ENCODE measurements around the gene PRR5. TPM values are rescaled to one million over a fixed set of nuclear protein-coding genes. Genes with fewer than 3 reads are reported as not detected.

PRR5 gene
- total RNA-seq, 1 donor from 2014 or later = 38.9 TPM

DNA sequence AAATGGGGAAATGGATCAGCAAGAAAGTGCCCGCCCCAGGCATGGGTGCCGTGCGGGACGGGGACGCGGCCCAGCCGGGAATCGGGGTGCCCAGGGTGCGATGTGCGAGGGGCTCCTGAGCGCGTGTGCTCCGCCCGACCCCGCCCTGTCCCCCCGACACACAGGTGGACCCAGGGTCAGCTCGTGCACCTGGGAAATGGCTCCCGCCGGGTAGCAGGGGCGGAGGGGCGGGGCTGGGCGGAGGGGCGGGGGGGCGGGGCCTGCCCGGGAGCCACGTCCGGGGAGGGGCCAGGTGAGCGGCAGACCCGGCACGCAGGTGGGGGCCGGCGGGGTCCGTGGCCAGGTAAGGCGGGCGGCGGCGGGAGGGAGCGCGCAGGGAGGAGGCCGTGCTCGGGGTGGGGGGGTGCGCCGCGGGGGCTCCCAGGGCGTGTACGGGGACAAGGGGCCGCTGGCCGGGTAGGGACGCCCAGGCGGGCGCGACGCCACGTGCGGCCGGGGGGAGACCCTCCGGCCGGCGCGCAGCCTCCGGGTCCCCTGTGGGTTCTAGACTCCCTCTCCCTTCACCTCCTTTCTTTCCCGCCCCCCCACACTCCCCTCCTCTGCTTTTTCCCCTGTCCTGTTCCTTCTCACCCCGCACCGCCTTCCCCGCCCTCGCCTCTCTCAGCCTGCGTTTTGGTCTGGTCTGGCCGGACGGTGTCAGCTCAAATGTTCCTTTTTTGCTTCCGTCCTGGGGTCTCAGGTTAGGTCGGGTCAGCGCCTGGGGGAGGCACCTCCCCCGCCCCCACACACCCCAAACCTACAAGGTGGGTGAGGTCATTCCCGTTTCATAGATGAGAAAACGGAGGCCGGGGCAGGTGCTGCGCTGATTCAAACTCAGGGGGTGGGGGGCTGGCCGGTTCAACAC lies 50.5 kb downstream of the PRR5 start, which contains the start of gene ARHGAP8:
Gene ARHGAP8 (plus strand): TSS at position 291 of the 904 bp plus-strand sequence. CDS start 33,953 bp downstream, outside the sequence.
- no peak for DNase-seq (ENCODE audit: low spot score)

DNA sequence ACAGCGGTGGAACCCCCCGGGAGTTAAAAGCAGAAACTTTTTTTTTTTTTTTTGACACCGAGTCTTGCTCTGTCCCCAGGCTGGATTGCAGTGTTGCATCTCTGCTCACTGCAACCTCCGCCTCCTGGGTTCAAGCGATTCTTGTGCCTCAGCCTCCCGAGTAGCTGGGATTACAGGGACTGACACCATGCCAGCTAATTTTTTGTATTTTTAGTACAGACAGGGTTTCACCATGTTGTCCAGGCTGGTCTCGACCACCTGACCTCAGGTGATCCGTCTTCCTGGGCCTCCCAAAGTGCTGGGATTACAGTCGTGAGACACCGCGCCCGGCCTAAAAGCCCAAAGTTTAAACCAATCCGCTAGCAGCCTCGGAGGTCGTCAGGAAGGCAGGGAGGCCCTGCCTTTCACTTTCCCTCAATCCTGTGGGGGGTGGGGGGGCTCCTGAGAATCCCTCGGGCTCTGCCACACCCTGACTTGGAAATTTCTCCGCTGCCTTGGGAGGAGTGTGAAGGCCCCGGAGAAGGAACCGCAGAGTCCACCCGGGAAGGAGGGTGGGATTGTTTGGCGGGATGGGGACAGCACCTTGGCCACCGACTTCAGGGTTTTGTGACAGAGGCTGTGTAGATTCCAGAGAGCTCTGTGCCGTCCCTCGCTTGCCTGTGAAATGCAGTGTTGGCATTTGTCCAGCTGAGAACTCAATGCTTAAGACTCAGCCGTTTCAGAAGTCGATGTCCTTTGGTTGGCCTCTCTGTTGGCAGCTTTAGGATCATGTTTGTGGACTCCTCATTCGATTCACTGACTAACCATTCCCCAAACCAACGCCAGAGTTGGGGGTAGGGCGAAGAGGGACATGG lies 51.4 kb downstream of the PRR5 start:
- no peak for DNase-seq (ENCODE audit: low spot score)

DNA sequence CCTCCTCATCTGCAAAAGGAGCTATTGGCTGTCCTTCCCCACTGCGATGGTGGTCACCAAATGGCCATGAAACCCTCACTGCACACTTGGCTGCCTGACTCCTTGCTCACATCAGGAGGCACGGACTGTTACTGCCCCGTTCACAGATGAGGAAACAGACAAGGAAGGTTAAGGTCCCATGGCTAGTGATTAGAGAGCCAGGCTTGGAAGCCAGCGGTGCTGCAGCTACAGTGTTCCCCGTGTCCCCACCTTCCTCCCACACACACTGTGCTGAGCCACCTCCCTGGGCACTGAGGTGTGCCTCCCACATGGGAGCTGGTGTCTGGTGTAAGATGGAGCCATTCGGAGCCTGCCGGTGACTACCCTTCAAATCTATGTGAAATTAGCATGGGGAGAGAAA lies 53.0 kb downstream of the PRR5 start:
- no peak for DNase-seq (ENCODE audit: low spot score)

DNA sequence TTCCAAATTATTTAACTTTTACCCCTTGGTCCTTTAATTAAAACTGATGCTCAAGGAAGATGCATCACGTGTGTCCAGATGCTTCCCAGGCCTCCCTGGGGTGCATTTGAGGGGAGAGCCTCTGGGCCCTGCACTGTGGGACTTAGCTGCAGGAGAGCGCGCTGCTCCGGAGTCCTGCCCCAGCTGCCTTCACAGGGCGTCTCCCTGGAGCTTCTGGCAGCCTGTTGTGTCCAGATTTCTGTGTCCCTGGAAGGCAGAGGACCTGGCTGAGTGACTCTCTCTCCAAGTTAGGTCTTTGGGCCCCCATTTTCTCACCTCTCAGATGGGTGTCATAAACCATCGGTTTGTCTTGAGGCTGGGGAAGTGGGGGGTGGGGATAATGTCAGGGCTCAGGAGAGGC lies 53.4 kb downstream of the PRR5 start:
- no peak for DNase-seq (ENCODE audit: low spot score)

DNA sequence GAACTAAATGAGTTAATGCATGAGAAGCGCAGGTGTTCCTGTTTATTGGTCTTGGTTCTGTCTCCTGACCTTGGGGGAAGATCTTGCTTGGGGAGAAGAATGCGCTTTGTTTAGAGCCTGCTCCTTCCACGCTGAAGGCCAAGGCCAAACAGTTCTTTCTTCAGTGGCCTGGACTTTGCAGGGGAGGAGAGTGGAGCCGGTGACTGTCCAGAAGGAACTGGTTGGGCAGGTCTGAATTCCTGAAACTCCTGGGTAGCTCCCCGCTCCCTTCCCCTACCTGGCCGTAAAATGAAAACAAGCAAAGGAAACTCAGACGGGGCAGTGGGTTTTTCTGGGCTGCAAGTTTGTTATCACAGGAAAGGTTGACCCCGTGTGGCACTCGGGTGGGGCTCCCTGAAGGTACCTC lies 54.0 kb downstream of the PRR5 start:
- DNase-seq (ENCODE audit: low spot score) = no peak

DNA sequence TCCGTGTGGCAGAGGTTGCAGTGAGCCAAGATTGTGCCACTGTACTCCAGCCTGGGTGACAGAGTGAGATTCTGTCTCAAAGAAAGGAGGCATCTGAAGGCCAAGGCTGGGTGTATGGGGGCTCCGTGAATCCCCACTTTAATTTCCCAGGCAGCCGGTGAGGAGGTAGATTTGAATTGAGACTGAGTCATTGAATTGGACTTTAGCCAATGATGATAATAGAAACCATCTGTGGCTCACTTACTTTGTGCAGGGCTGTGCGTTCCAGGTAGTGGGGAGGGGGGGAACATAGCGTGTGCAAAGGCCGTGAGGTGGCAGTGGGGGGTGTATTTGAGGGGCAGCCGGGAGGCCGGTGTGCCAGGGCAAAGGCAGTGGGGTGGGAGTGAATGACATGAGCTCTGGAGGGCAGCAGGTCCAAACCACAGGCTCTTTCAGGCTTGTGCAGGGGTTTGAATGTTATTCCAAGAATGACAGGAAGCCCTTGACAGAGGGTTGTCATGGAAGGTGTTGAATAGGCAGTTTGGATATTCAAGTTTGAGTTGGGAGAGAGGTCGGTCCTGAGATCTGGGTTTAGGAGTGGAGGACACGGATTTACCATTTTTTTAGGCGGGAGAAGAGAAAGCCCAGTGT lies 56.5 kb downstream of the PRR5 start:
- no peak for DNase-seq (ENCODE audit: low spot score)

DNA sequence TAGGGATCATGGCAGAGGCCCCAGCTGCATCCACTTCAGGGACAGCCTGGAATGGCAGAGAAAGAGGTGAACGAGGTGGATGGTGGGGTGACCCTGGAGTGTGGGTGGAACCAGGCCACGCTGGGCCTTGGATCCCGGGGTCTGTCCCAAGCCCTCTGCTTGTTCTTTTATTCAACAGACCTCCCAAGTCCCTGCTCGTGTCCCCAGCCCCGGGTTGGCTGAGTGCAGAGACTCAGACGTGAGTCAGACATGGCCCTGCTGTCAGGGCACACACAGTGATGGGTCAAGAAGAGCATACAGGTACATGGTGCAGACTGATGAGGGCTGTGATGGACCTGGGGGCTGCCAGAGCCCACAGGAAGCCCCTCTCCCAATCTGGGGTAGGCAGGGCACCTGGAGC lies 57.0 kb downstream of the PRR5 start:
- no peak for DNase-seq (ENCODE audit: low spot score)

DNA sequence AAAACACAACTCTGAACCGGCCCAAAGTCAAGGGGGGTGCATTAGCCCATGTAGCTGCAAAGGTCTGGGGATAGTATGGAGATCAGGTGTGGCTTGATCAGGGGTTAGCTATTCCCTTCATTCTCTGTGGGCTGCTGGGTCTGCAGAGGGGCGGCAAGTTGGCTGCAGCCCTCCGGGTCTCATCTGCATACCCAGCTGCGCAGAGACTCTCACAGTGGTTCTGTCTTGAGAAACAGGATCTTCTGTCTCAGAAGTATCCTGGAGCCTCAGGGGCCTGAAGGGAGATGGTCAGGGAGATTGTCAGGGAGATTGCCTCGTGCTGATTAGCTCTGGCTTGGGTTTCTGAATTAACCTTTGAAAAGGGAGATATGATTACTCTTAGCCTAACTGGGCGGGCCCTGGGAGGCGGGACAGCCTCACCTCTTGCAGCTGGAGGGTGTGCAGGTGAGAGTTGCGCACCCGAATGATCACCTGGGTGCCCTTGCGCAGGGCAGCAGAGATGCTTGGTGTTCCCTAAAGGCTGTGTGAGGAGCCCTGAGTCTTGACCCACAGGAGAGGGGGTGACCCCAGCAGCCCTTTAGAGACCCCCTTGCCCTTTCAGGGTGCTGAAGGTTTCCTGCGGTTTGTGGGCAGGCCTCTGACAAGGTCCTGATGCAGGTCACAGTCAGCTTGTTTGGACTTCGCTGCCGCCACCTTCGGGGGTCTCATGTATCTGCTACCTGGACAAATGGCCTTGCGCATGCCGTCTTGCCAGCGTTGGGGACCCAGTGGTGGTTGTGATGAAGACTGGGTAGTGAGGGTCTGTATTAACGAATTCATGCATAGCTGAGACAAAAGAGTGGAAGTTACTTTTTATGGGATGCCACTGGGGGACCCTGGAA lies 57.7 kb downstream of the PRR5 start:
- DNase-seq (ENCODE audit: low spot score) = no peak

DNA sequence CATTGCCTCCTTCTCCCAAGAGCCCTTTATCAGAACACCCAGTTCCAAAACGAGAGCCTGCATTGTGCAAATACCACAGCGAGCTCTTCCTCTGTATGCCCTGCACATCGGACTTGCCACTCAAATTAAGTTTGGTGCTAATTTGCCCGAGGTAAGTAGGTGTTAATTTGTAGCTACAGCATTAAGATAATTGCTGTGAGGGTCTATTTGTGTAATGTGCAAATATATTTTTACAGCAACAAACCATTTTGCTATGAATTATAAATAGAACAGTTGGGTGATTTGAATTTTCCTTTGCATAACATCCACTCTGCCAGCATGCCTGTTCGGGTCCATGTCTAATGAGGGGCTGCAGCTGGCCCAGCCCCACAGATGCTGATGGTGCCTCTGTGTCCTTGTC lies 58.5 kb downstream of the PRR5 start:
- DNase-seq (ENCODE audit: low spot score) = no peak

DNA sequence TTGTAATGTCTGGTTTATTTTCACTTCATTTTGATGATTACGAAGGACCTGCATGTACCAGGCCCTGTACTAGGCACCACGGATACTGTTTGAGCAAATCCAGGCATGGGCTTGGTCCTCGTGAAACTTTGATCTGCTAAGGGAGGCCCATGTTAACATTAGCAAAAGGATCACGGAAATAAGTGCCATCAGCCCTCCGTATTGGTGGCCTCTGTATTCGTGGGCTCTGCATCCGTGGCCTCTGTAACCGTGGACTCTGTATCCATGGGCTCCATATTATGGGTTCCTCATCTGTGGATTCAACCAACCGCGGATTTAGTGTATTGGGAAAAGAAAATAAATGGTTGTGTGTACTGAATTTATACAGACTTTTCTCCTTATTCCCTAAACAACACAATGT lies 59.0 kb downstream of the PRR5 start:
- DNase-seq (ENCODE audit: low spot score) = no peak

DNA sequence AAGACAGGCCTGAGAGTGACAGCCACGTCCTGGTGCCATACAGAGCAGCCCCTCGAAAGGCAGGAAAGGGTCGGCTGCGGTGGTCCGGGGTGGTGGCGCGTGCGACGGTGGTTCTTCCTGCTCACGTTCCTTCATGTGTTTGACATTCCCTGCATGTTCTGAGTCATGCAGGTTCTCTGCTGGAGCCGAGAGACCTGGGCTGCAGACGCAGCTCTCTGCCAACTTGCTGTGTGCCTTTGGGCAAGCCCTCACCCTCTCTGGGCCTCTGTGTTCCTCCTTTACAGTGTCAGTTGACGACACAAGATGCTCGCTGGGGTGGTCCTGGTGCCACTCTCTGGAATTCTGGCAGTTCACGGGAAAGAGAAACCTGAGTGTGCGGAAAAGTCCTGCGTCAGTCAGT lies 62.4 kb downstream of the PRR5 start:
- no peak for DNase-seq (ENCODE audit: low spot score)

DNA sequence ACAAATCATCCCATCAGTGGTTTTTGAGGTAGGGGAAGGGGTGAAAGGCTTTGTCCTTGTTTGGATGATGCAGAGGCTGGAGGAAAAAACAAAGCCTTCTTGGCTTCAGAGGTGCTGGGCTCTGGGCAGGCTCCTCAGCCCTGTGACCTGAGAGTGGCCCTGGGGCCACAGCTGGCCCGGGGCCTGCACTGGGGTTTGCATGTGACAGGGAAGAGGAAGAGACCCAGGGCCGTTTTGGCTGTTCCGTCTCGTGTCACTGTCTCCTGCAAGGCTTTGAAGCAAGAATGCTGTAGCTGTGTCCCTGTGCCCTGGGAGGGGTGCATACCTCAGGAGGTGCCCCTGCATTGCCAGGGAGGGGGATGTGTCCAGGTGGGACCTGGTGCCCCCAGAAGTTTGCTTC lies 63.0 kb downstream of the PRR5 start:
- no peak for DNase-seq (ENCODE audit: low spot score)

DNA sequence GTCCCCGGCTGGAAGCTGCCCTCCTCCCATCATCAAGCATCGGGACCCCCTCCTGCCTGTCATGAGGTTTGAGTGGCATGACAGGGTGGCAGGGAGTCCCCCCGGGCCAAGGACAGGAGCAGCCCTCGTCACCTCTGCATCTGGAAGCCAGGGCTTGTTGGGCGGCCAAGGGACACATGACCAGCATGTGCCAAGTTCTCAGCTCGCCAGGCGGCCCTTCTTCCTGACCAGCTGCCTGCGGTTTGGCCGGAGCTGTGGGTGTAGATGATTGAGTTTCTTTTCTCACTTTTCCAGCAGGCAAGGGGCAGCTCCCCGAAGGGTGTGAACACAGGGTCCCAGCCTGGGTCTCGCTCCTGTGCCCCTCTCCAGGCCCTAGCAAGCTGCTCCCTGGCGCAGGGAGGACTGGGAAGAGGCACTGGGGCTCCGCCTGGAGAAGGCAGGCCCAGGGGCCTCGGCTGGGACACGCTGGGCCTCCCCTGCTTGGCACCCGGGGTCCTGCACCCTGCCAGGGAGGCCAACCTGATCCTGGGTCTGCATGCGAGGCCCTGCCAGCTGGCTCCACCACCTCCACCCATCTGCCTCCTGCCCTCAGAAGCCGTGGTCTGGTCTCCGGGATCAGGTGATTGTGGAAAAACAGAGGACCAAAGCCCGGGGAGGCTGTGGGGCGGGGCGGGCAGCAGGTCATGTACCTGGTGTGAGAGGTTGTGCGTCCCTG lies 63.7 kb downstream of the PRR5 start:
- no peak for DNase-seq (ENCODE audit: low spot score)

DNA sequence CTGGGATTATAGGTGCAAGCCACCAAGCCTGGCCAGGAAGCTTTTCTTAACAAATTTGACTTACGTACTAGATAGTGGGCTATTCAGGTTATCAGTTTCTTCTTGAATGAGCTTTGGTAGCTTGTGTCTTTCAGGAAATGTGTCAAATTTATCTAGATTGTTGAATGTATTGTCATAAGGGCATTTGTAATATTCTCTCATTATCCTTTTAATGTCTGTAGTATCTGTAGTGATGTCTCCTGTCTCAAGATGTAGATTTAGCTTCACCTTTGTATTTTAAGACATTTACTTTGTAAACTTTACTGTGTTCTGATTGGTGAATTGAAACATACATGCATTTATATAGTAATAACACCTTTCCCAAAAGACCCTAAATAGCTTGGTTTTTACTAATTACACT lies 71.1 kb downstream of the PRR5 start:
- DNase-seq (ENCODE audit: low spot score) = no peak

DNA sequence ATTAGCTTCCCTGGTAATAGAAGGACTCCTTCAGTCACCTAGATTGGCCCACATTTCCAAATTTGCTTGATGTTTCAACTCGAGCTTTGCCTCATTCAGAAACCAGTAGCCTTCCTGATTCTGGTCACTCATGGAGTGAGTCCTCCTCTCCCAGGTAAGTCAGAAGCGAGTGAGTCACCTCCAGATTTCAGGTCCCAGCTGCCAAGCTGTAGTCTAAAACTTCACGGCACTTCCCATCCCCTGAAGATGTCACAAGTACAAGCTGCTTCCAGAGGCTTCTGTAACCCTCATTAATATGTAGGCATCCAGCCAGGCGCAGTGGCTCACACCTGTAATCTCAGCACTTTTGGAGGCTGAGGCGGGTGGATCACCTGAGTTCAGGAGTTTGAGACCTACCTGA lies 73.9 kb downstream of the PRR5 start:
- no peak for DNase-seq (ENCODE audit: low spot score)

DNA sequence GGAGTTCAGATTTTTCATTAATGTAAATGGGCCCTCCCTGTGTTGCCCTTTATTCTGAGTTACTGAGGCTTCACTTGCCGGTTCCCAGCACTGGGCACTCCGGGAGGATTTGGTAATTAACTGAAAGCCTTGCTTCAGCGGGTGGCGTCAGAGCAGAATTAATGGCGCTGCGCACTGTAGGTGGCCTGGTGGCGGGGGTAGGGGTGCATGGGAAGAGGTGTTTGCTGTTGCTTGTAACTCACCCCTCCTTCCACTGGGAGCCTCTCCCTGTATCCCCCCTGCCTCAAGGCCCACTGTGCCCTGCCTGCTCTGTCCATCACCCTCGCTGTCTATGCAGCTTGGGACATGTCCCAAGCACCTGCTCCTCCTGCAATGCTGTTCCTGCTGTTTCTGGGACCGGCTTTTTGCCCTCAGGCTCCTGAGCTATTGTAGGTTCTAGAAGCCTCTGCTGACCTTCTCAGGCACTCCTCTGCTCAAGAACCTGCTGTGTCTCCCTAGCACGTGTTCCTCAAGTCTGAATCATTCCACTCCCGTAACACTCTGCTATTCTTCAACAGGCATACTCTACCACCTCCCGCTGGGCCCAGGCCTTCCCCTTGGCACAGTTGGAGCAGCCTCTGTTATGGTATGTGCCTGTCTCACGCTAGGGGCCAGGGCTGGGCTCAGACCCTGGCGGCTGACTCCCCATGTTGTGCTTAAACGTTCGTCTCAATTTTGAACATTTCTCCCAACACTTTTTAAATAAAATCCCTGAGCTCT lies 74.8 kb downstream of the PRR5 start:
- no peak for DNase-seq (ENCODE audit: low spot score)

DNA sequence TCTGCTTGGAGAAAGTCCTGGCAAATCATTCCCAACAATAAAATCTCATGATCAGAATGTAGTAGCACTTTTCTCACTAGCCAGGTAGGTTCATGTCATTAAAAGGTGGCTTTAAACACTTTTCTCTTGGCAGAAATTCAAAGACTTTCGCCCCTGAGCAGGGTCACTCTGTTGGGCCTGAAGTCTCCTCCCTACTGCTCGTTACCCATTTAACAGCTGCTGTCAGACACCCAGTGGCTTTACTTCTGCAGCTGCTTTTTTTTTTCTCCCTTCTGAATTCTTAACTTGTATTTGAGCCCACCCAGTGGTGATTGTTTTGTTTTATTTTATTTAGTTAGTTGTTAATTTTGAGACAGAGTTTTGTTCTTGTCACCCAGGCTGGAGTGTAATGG lies 75.4 kb downstream of the PRR5 start:
- DNase-seq (ENCODE audit: low spot score) = no peak

DNA sequence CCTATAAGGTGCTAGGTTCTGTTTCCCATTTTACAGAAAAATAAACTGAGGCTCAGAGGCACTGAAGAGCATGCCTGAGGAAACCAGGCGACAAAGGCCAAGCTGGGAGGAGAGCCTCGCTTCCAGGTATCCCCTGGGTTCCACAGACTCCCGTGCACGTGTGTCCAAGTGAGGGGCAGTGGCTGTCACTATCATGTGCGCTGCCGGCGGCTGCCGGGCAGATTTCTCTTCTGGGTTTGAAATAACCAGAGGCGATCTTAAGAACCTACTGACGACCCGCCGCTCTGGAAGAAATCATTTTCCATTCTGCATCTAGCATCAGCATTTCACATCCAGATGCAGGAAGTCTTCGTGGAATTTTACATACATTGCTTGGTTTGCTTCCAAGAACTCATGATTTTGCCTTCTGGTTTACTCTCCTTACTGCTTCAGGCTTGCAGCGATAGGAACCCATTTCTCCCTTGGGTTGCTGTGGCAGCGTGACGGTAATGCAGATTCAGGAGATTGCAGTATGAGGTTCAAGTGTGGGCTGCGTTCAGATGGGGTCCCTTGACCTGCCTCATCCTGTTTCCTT lies 79.0 kb downstream of the PRR5 start:
- no peak for DNase-seq (ENCODE audit: low spot score)

DNA sequence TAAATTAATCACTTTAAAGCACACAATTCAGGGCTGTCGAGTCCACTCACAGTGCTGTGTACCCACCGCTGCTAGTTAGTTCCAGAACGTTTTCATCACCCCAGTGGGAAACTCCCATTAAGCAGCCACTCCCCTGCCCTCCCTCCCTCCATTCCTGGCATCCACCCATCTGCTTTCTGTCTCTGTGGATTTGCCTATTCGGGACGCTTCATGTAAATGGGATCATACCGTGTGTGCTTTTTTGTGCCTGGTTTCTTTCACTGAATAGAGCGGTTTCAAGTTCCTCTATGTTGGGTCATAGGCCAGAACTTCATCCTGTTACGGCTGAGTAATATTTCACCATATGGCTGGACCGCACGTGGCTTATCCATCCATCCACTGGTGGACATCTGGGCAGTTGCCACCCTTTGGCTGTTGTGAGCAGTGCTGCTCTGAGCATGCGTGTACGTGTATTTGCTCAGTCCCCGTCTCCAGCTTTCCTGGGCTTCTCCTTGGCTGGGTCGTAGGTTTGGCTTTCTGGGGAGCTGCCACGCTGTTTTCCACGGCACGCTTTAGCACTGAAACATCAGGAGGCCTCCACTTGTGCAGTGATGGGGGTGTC lies 80.5 kb downstream of the PRR5 start:
- no peak for DNase-seq (ENCODE audit: low spot score)
